Adrenal gland (tissue), 5 donors: ENCODE measurements around the gene CD248.
A peak's percentile ranks its signal among the peaks of the same experiment; 100 is the strongest.

Experiments used
- POLR2A ChIP-seq, 2 donors: fragments of 450-650 bp; IDR thresholded peaks; one replicate each; pipeline ENCODE4 v1.6.1; 2017; ENCODE audit warnings: antibody characterized with exemption in 2 of 2, mild to moderate bottlenecking in 2 of 2, moderate library complexity in 1 of 2
- TF ChIP-seq, protein P1 (sequence below), 6 experiments: fragments of 450-650 bp in 4 of 6; fragments of 200-600 bp in 2 of 6; sonication (generic) in 1 of 6; IDR thresholded peaks; 1 replicate in 5 of 6; 2 replicates in 1 of 6; pipeline versions ENCODE4 v1.5.1 to v1.8.0; 2016 to 2021; ENCODE audit warnings: antibody characterized with exemption in 6 of 6, mild to moderate bottlenecking in 2 of 6, moderate library complexity in 1 of 6
- donor health status: DM: no; HTN: no; CAD: no.

DNA sequence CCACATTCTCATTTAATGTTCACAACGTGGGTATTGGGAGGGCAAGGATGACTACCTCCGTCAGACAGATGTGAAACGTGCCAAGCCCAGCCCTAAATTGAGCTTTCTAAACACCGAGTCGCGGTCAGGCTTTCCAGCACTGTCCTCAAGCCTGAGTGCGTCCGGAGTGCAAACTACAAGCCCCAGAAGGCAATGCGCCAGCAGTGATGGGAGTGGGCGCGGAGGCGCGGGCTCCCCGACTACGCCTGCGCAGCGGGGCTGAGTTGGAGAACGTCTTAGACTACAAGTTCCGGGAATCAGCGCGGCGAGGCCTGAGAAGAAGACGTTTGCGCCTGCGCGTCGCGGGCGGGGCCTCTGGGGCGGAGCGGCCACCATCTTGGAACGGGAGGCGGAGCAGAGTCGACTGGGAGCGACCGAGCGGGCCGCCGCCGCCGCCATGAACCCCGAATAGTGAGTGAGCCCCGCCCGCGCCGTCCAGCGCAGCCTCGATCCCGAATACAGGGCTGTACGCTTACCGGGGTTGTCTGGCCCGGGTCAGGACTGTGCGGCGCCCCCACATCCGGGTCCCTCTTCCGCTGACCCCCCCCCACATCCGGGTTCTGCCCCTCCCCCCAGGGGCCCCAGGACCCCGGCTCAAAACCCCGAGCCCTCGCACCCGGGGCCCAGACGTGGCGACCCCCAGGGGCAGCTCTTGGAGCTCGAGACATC, 48.4 kb downstream of the CD248 start, which contains the start of gene RAB1B:
- TF ChIP-seq, protein P1, sequence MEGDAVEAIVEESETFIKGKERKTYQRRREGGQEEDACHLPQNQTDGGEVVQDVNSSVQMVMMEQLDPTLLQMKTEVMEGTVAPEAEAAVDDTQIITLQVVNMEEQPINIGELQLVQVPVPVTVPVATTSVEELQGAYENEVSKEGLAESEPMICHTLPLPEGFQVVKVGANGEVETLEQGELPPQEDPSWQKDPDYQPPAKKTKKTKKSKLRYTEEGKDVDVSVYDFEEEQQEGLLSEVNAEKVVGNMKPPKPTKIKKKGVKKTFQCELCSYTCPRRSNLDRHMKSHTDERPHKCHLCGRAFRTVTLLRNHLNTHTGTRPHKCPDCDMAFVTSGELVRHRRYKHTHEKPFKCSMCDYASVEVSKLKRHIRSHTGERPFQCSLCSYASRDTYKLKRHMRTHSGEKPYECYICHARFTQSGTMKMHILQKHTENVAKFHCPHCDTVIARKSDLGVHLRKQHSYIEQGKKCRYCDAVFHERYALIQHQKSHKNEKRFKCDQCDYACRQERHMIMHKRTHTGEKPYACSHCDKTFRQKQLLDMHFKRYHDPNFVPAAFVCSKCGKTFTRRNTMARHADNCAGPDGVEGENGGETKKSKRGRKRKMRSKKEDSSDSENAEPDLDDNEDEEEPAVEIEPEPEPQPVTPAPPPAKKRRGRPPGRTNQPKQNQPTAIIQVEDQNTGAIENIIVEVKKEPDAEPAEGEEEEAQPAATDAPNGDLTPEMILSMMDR (IDR thresholded peaks at IDR 0.05): no peak
- peak; percentile 40 to 83 for TF ChIP-seq POLR2A (IDR thresholded peaks at IDR 0.05)
